Measurements from ENCODE around the gene SLC30A5.
"Not testable (repeated sequence)": the region's sequence is repeated elsewhere in the genome, so short reads cannot be mapped to it uniquely, and the experiment has no call there.

The SLC30A5 gene

DNA sequence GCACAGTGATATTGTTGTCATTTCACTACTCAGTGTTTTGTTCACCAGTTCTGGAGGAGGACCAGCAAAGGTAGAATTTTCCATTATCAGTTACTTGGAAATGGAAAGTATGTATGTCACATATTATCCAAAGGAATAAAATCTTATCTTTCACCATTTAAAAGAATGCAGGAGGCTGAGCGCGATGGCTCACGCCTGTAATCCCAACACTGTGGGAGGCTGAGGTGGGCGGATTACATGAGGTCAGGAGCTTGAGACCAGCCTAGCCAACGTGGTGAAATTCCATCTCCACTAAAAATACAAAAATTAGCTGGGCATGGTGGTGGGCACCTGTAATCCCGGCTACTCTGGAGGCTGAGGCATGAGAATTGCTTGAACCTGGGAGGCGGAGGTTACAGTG lies 14.6 kb downstream of the SLC30A5 start:
- H3K4me1 ChIP-seq (ENCODE audit: insufficient read depth, low read length); H3K27me3 ChIP-seq (ENCODE audit: control insufficient read depth in 1 of 2, insufficient read depth in 2 of 2, low read length in 2 of 2); H3K4me3 ChIP-seq (ENCODE audit: low read depth in 1 of 2, low read length in 2 of 2); H3K9me3 ChIP-seq (ENCODE audit: low read length); H3K27ac ChIP-seq (ENCODE audit: low read depth, low read length); H3K9ac ChIP-seq (ENCODE audit: low read length): not testable (repeated sequence)
- peaks cover 56% of the 10 kb centered on the region for H3K36me3 ChIP-seq (ENCODE audit: insufficient read depth, low read length)

DNA sequence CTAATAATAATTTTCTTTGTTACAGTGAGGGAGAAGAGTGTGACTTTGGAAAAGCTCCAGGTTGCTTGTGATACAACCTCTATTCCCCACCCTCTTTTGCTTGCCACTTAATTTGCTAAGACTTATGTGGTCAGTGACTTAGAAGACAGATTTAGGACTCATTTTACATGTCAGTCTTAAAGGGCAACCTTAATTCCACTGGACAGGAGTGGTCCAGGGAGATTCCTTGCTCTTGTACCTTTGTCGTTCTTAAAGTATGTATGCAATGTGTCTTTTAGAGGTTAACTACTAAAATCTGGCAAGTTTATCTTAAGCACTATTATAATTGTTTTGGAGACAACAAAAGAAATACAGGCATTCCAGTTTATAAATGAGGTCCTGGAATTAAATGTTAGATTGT lies 20.0 kb downstream of the SLC30A5 start:
- H3K36me3 ChIP-seq (ENCODE audit: insufficient read depth, low read length), result peaks cover 45% of the 10 kb centered on the region
- no peak overlapping the region for H3K27ac ChIP-seq (ENCODE audit: low read depth, low read length)

DNA sequence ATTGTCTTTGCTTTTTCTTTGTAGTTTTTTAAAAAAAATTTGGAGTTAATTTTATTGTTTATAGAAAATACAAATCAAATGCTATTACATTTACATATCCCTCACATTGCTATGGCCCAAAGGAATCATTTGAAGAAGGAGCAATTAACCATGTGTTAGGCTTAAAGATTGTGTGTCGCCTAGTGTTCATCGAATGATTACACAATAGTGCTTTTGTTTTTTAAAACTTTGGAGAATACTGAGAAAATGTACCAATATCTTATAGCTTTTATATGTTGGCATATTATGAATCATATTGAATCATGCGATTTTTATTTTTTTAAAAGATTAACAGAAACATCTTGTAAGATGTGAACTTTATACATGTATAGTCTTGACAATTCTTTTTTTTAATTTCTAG lies 21.7 kb downstream of the SLC30A5 start:
- Histone ChIP-seq H3K4me3 (ENCODE audit: low read depth in 1 of 2, low read length in 2 of 2) (no peak overlapping the region), H3K36me3 (ENCODE audit: insufficient read depth, low read length) (peaks cover 35% of the 10 kb centered on the region), H3K27me3 (ENCODE audit: control insufficient read depth in 1 of 2, insufficient read depth in 2 of 2, low read length in 2 of 2) (no peaks in the 10 kb centered on the region), H3K9ac (ENCODE audit: low read length) (no peak overlapping the region), H3K9me3 (ENCODE audit: low read length) (no peaks in the 10 kb centered on the region), H3K27ac (ENCODE audit: low read depth, low read length) (no peak overlapping the region), H3K4me1 (ENCODE audit: insufficient read depth, low read length) (no peaks in the 10 kb centered on the region)

More for the DNA sequence above, 20.0 kb downstream of the SLC30A5 start:
- Histone ChIP-seq H3K9me3 (ENCODE audit: low read length) (no peaks in the 10 kb centered on the region), H3K4me3 (ENCODE audit: low read depth in 1 of 2, low read length in 2 of 2) (no peak overlapping the region), H3K9ac (ENCODE audit: low read length) (no peak overlapping the region), H3K4me1 (ENCODE audit: insufficient read depth, low read length) (no peaks in the 10 kb centered on the region), H3K27me3 (ENCODE audit: control insufficient read depth in 1 of 2, insufficient read depth in 2 of 2, low read length in 2 of 2) (no peaks in the 10 kb centered on the region)

DNA sequence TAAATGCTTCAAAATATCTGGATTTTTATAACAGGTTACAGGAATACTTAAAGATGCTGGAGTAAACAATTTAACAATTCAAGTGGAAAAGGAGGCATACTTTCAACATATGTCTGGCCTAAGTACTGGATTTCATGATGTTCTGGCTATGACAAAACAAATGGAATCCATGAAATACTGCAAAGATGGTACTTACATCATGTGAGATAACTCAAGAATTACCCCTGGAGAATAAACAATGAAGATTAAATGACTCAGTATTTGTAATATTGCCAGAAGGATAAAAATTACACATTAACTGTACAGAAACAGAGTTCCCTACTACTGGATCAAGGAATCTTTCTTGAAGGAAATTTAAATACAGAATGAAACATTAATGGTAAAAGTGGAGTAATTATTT lies 35.6 kb downstream of the SLC30A5 start:
- no peak overlapping the region for H3K4me3 ChIP-seq (ENCODE audit: low read depth in 1 of 2, low read length in 2 of 2)
- no peaks in the 10 kb centered on the region for H3K4me1 ChIP-seq (ENCODE audit: insufficient read depth, low read length)
- H3K9ac ChIP-seq (ENCODE audit: low read length), result no peak overlapping the region
- H3K27me3 ChIP-seq (ENCODE audit: control insufficient read depth in 1 of 2, insufficient read depth in 2 of 2, low read length in 2 of 2), result no peaks in the 10 kb centered on the region
- peaks cover 22% of the 10 kb centered on the region for H3K36me3 ChIP-seq (ENCODE audit: insufficient read depth, low read length)
- H3K9me3 ChIP-seq (ENCODE audit: low read length), result no peaks in the 10 kb centered on the region
- no peak overlapping the region for H3K27ac ChIP-seq (ENCODE audit: low read depth, low read length)

DNA sequence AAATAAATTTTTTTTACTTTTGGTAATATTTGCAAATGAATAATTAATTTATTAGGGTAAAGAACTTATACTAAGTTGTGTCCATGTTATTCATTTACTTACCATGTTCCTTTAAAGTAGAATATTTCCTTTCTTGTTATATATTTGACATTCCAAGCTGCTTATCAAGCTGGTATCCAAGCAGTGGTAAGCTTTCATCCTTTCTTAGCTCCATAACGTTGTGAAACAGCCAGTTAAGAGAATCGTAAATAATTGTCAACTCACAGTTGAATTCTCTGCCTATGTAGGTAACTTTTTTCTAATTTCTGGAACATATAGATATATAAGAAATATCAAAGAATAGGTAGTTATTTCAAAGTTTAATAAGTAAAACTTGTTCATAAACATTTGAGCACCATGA lies 36.4 kb downstream of the SLC30A5 start:
- H3K4me3 ChIP-seq (ENCODE audit: low read depth in 1 of 2, low read length in 2 of 2), result no peak overlapping the region
- peaks cover 22% of the 10 kb centered on the region for H3K36me3 ChIP-seq (ENCODE audit: insufficient read depth, low read length)
- H3K27ac ChIP-seq (ENCODE audit: low read depth, low read length), result no peak overlapping the region
- no peak overlapping the region for H3K9ac ChIP-seq (ENCODE audit: low read length)
- no peaks in the 10 kb centered on the region for H3K9me3 ChIP-seq (ENCODE audit: low read length)
- no peaks in the 10 kb centered on the region for H3K27me3 ChIP-seq (ENCODE audit: control insufficient read depth in 1 of 2, insufficient read depth in 2 of 2, low read length in 2 of 2)
- no peaks in the 10 kb centered on the region for H3K4me1 ChIP-seq (ENCODE audit: insufficient read depth, low read length)

DNA sequence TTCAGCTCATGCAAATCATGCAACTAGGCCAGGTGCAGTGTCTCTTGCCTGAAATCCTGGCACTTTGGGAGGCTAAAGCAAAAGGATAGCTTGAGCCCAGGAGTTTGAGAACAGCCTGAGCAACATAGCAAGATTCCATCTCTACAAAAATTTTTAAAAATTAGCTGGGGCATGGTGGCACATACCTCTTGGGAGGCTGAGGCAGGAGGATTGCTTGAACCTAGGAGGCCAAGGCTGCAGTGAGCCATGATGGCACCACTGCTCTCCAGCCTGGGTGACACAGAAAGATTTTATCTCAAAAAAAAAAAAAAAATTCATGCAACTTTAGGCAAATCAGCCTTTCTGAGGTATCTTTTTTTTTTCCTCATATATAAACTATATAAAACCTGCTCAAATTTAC lies 37.5 kb downstream of the SLC30A5 start:
- Histone ChIP-seq H3K27me3 (ENCODE audit: control insufficient read depth in 1 of 2, insufficient read depth in 2 of 2, low read length in 2 of 2) (no peaks in the 10 kb centered on the region), H3K4me3 (ENCODE audit: low read depth in 1 of 2, low read length in 2 of 2) (no peak overlapping the region), H3K9me3 (ENCODE audit: low read length) (no peaks in the 10 kb centered on the region), H3K9ac (ENCODE audit: low read length) (no peak overlapping the region), H3K27ac (ENCODE audit: low read depth, low read length) (no peak overlapping the region), H3K4me1 (ENCODE audit: insufficient read depth, low read length) (no peaks in the 10 kb centered on the region), H3K36me3 (ENCODE audit: insufficient read depth, low read length) (peaks cover 22% of the 10 kb centered on the region)

DNA sequence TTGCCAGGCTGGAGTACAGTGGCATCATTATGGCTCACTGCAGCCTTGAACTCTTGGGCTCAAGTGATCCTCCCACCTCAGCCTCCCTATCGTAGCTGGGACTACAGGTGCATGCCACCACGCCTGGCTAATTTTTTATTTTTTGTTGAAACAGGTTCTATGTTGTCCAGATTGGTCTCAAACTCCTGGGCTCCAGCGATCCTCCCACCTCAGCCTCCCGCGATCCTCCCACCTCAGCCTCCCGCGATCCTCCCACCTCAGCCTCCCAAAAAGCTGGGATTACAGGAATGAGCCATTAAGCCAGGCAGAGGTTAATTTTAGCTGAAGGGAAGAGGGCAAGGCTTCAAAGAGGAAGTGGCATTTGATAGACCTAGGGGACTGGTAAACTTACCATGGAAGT lies 40.3 kb downstream of the SLC30A5 start:
- no peak overlapping the region for H3K27ac ChIP-seq (ENCODE audit: low read depth, low read length)
- H3K27me3 ChIP-seq (ENCODE audit: control insufficient read depth in 1 of 2, insufficient read depth in 2 of 2, low read length in 2 of 2), result no peaks in the 10 kb centered on the region
- no peak overlapping the region for H3K9ac ChIP-seq (ENCODE audit: low read length)
- H3K4me1 ChIP-seq (ENCODE audit: insufficient read depth, low read length), result no peaks in the 10 kb centered on the region
- H3K4me3 ChIP-seq (ENCODE audit: low read depth in 1 of 2, low read length in 2 of 2), result no peak overlapping the region
- no peaks in the 10 kb centered on the region for H3K9me3 ChIP-seq (ENCODE audit: low read length)
- peaks cover 5% of the 10 kb centered on the region for H3K36me3 ChIP-seq (ENCODE audit: insufficient read depth, low read length)

DNA sequence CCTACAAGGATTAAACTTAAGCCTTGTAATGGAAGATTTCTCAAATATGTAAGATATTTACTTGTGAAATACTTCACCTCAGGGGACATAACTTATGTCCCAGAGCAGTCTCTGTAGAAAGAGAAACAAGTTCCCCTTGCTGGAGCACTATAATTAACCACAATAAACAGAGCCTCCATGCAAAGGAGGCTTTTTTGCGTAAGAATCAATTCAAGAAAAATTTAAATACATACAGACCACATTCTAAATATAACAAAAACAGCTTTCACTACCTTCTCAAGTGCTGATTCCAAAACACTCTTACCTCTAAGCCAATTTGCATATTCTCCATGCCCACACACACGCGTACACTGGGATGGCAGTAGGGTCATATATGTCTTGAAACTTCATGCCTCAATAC lies 42.5 kb downstream of the SLC30A5 start:
- H3K9ac ChIP-seq (ENCODE audit: low read length), result no peak overlapping the region
- no peaks in the 10 kb centered on the region for H3K9me3 ChIP-seq (ENCODE audit: low read length)
- H3K27me3 ChIP-seq (ENCODE audit: control insufficient read depth in 1 of 2, insufficient read depth in 2 of 2, low read length in 2 of 2), result no peaks in the 10 kb centered on the region
- no peak overlapping the region for H3K4me3 ChIP-seq (ENCODE audit: low read depth in 1 of 2, low read length in 2 of 2)
- no peaks in the 10 kb centered on the region for H3K4me1 ChIP-seq (ENCODE audit: insufficient read depth, low read length)
- peaks cover 4% of the 10 kb centered on the region for H3K36me3 ChIP-seq (ENCODE audit: insufficient read depth, low read length)
- H3K27ac ChIP-seq (ENCODE audit: low read depth, low read length), result no peak overlapping the region

DNA sequence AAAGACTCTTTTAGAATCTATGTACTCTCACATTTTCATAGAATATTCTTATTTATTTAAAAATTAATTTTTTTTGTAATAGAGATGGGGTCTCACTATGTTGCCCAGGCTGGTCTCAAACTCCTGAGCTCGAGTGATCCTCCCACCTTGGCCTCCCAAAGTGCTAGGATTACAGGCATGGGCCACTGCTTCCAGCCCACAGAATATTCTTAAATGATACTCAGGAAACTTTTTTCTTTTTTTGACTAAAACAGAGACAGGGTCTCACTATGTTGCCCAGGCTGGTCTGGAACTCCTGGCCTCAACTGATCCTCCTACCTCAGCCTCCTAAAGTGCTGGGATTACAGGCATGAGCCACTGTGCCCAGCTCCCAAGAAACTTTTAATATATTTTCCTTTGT lies 43.4 kb downstream of the SLC30A5 start:
- H3K4me3 ChIP-seq (ENCODE audit: low read depth in 1 of 2, low read length in 2 of 2); H3K36me3 ChIP-seq (ENCODE audit: insufficient read depth, low read length); H3K9ac ChIP-seq (ENCODE audit: low read length); H3K4me1 ChIP-seq (ENCODE audit: insufficient read depth, low read length); H3K27ac ChIP-seq (ENCODE audit: low read depth, low read length); H3K9me3 ChIP-seq (ENCODE audit: low read length); H3K27me3 ChIP-seq (ENCODE audit: control insufficient read depth in 1 of 2, insufficient read depth in 2 of 2, low read length in 2 of 2): not testable (repeated sequence)

DNA sequence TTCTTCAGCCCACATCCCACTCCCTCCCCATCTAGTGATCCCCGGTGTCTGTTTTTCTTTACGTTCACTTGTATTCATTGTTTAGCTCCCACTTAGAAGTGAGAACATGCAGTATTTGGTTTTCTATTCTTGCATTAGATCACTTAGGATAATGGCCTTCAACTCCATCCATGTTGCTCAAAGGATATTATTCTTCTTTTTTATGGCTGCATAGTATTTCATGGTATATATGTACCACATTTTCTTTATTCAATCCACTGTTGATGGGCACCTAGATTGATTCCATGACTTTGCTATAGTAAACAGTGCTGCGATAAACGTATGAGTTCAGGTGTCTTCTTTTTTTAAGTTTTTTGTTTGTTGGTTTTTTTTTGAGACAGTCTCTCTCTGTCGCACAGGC lies 44.0 kb downstream of the SLC30A5 start:
- peaks cover 4% of the 10 kb centered on the region for H3K36me3 ChIP-seq (ENCODE audit: insufficient read depth, low read length)
- H3K9me3 ChIP-seq (ENCODE audit: low read length), result no peaks in the 10 kb centered on the region
- H3K27me3 ChIP-seq (ENCODE audit: control insufficient read depth in 1 of 2, insufficient read depth in 2 of 2, low read length in 2 of 2), result no peaks in the 10 kb centered on the region
- no peak overlapping the region for H3K27ac ChIP-seq (ENCODE audit: low read depth, low read length)
- no peak overlapping the region for H3K4me3 ChIP-seq (ENCODE audit: low read depth in 1 of 2, low read length in 2 of 2)
- H3K9ac ChIP-seq (ENCODE audit: low read length), result no peak overlapping the region
- no peaks in the 10 kb centered on the region for H3K4me1 ChIP-seq (ENCODE audit: insufficient read depth, low read length)

DNA sequence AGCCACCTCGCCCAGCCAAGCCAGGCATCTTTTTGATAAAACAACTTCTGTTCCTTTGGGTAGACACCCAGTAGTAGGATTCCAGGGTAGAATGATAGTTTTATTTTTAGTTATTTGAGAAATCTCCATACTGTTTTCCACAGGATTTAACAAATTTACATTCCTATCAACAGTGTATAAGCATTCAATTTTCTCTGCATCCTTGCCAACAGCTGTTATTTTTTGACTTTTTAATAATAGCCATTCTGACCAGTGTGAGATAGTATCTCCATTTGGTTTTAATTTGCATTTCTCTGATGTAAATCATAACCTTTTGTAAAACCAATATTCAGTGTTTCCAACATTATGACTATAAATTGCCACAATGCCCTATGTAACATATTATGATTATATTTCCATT lies 45.0 kb downstream of the SLC30A5 start:
- no peak overlapping the region for H3K4me3 ChIP-seq (ENCODE audit: low read depth in 1 of 2, low read length in 2 of 2)
- H3K9me3 ChIP-seq (ENCODE audit: low read length), result no peaks in the 10 kb centered on the region
- H3K36me3 ChIP-seq (ENCODE audit: insufficient read depth, low read length), result peaks cover 4% of the 10 kb centered on the region
- H3K27me3 ChIP-seq (ENCODE audit: control insufficient read depth in 1 of 2, insufficient read depth in 2 of 2, low read length in 2 of 2), result no peaks in the 10 kb centered on the region
- H3K27ac ChIP-seq (ENCODE audit: low read depth, low read length), result no peak overlapping the region
- H3K9ac ChIP-seq (ENCODE audit: low read length), result no peak overlapping the region
- H3K4me1 ChIP-seq (ENCODE audit: insufficient read depth, low read length), result no peaks in the 10 kb centered on the region

DNA sequence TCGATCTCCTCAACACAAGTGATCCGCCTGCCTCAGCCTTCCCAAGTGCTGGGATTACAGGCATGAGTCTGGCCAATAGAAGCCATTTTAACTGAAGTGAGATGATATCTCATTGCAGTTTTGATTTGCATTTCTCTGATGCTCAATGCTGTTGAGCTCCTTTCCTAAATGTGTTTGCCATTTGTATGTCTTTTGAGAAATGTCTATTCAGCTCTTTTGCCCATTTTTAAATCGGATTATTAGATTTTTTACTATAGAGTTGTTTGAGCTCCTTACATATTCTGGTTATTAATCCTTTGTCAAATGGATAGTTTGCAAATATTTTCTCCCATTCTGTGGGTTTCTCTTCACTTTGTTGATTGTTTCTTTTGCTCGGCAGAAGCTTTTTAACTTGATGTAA lies 46.4 kb downstream of the SLC30A5 start:
- H3K27me3 ChIP-seq (ENCODE audit: control insufficient read depth in 1 of 2, insufficient read depth in 2 of 2, low read length in 2 of 2); H3K9ac ChIP-seq (ENCODE audit: low read length); H3K4me1 ChIP-seq (ENCODE audit: insufficient read depth, low read length); H3K36me3 ChIP-seq (ENCODE audit: insufficient read depth, low read length); H3K4me3 ChIP-seq (ENCODE audit: low read depth in 1 of 2, low read length in 2 of 2); H3K27ac ChIP-seq (ENCODE audit: low read depth, low read length); H3K9me3 ChIP-seq (ENCODE audit: low read length): not testable (repeated sequence)
